Stimulated activated effector memory CD8-positive, alpha-beta T cell treated with anti-CD3 and anti-CD28 coated beads, Interleukin-12 subunit alpha, Interleukin-12 subunit beta, amount 100 ng/mL, for 72 hours (primary cell): ENCODE results near the gene IL1RAPL2.

Experiments used
- ATAC-seq: fragments of 150-1000 bp; cut with Tn5 transposase; 2 replicates; pipeline ENCODE4 v1.10.0; 2021
- DNase-seq, 2 donors: peaks; one replicate each; pipeline ENCODE4 v3.0.0; 2021 to 2022; ENCODE audit warnings: low spot score in 2 of 2
- H3K27ac Mint-ChIP-seq: one replicate; pipeline ENCODE4 v1.8.0; 2022; ENCODE audit warnings: mild to moderate bottlenecking, mixed read lengths
- H3K36me3 Mint-ChIP-seq: one replicate; pipeline ENCODE4 v1.8.0; 2022; ENCODE audit warnings: mild to moderate bottlenecking, mixed read lengths
- H3K4me1 Mint-ChIP-seq: one replicate; pipeline ENCODE4 v1.8.0; 2022; ENCODE audit warnings: mixed read lengths
- H3K4me3 Mint-ChIP-seq: one replicate; pipeline ENCODE4 v1.8.0; 2022; ENCODE audit warnings: mild to moderate bottlenecking, mixed read lengths
- H3K9me3 Mint-ChIP-seq: one replicate; pipeline ENCODE4 v1.8.0; 2022; ENCODE audit warnings: mixed read lengths

Gene IL1RAPL2

DNA sequence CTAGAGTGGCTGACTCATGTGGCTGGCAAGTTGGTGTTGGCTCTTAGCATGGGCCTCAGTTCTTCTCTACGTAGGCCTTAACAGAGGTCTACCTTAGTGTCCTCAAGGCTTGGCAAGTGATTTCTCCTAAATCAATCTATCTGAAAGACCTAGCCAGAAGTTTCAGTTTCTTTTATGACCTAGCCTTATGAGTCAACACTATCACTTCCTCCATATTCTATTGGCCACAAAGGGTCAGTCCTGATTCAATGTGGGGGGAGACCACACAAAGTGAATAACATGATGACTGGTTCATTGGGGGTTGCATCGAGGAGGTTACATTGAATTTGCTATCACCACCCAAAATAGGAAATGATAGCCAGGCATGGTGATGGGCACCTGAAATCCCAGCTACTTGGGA, 1250.5 kb downstream of the IL1RAPL2 start:
- DNase-seq (no peak), ATAC-seq (no peak)
- Mint-ChIP-seq H3K36me3 (no peaks in the 10 kb centered on the region), H3K27ac (no peak overlapping the region), H3K4me1 (no peaks in the 10 kb centered on the region), H3K9me3 (peaks cover 15% of the 10 kb centered on the region), H3K4me3 (no peak overlapping the region)
